GM12801 (cell line): ENCODE measurements around the gene OVCH1.

Experiments used
- CTCF ChIP-seq: IDR thresholded peaks from one replicate; pipeline ENCODE4 v1.5.1; 2011; ENCODE audit warnings: control low read depth; ENCODE audit not compliant: insufficient read length; ENCODE audit errors: extremely low read depth

Gene OVCH1

GRCh38 chr12:29415111-29415510, 82.4 kb downstream of the OVCH1 start:
- no peak for TF ChIP-seq CTCF

- no peak for TF ChIP-seq CTCF
These were observed 83.1 kb downstream of the OVCH1 start for GRCh38 chr12:29414368-29414767.

- TF ChIP-seq CTCF: no peak
These were observed 91.9 kb downstream of the OVCH1 start for GRCh38 chr12:29405561-29405960.

- TF ChIP-seq CTCF: no peak
These were observed 93.5 kb downstream of the OVCH1 start for GRCh38 chr12:29403991-29404390.

GRCh38 chr12:29402437-29402836, 95.0 kb downstream of the OVCH1 start:
- TF ChIP-seq CTCF: no peak

GRCh38 chr12:29398495-29398894, 99.0 kb downstream of the OVCH1 start:
- no peak for TF ChIP-seq CTCF

GRCh38 chr12:29396774-29397173, 100.7 kb downstream of the OVCH1 start:
- TF ChIP-seq CTCF: no peak

GRCh38 chr12:29395356-29395755, 102.1 kb downstream of the OVCH1 start:
- no peak for TF ChIP-seq CTCF
